GM12874 (cell line): ENCODE data around the gene QKI.

Source experiments
- CTCF ChIP-seq: IDR thresholded peaks from 2 replicates; pipeline ENCODE4 v1.5.1; 2011; ENCODE audit warnings: low read depth, mild to moderate bottlenecking, control low read depth, low read length, moderate library complexity; ENCODE audit not compliant: insufficient read depth

The QKI gene

GRCh38 chr6:163583558-163583957 lies 169.0 kb downstream of the QKI start:
- TF ChIP-seq CTCF, result no peak

GRCh38 chr6:163585932-163586437 lies 171.5 kb downstream of the QKI start:
- no peak for TF ChIP-seq CTCF

- TF ChIP-seq CTCF, result no peak
Measured at GRCh38 chr6:163586888-163587287, 172.4 kb downstream of the QKI start.

- TF ChIP-seq CTCF, result no peak
Measured at GRCh38 chr6:163588220-163588919, 173.9 kb downstream of the QKI start.

- TF ChIP-seq CTCF, result no peak
Measured at GRCh38 chr6:163589387-163589786, 174.9 kb downstream of the QKI start.

GRCh38 chr6:163592872-163593271 lies 178.4 kb downstream of the QKI start:
- no peak for TF ChIP-seq CTCF

- TF ChIP-seq CTCF, result no peak
Measured at GRCh38 chr6:163596174-163596573, 181.7 kb downstream of the QKI start.
